Dermis blood vessel endothelial cell (primary cell): ENCODE results near the gene F2RL3. TPM values are rescaled to one million over a fixed set of nuclear protein-coding genes. Genes with fewer than 3 reads are reported as not detected.
"Not testable (repeated sequence)": the region's sequence is repeated elsewhere in the genome, so short reads cannot be mapped to it uniquely, and the experiment has no call there.

Experiments used
- DNase-seq: peaks from one replicate; pipeline ENCODE4 v3.0.0; 2010
- total RNA-seq: library from RNA; depleted of rRNA; stranded (reverse); fragments of >200 nt; gene quantifications from 2 replicates; pipeline ENCODE4 v1.2.3, GENCODE V29; 2014

F2RL3 gene
- 3.0 and 14.0 TPM in 2 replicates for total RNA-seq

- DNase-seq, result peak; percentile 86
These were observed at the start of gene F2RL3 for GRCh38 chr19:16888629-16889365. Gene F2RL3 (plus strand): TSS chr19:16888999. CDS start chr19:16889190, 191 bp downstream.

GRCh38 chr19:16841391-16841926 lies 47.3 kb upstream of the F2RL3 start:
- DNase-seq, result no peak

- no peak for DNase-seq
These were observed 41.9 kb upstream of the F2RL3 start for GRCh38 chr19:16846901-16847300.

- no peak for DNase-seq
These were observed 41.4 kb upstream of the F2RL3 start for GRCh38 chr19:16847430-16847829.

DNA sequence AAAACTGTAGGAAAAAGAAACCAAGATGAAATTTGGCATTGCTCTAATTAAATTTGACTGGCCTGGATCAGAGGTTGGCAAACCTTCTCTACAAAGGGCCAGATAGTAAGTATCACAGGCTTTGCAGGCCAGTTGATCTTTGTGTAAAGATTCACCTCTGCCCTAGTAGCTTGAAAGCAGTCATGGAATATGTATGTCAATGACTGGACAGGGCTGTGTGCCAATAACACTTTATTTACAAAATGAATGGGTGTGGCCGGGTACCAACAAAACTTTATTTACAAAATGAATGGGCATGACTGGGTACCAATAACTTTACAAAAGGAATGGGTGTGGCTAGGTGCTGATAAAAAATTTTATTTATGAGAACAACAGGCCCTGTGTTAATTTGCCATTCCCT lies 39.6 kb upstream of the F2RL3 start:
- no peak for DNase-seq

DNA sequence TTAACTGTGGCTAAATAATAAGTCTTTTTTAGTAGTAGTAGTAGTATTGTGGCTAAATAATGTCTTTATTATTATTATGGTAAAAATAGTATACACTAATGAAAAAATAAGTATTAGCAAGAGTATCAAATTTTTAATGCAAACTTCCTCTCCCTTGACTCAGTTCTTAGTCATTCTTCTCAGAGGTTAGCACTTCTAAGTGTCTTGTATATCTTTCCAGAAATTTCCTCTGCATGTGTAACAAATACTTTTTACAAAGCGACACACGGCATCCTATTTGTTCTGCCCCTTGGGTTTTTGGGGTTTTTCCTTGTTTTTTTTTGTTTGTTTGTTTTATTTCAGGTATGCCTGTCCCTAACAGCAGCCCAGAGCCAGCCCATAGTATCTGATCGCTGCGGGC lies 38.7 kb upstream of the F2RL3 start:
- DNase-seq, result no peak

GRCh38 chr19:16851031-16851712 lies 37.6 kb upstream of the F2RL3 start:
- DNase-seq, result no peak

- no peak for DNase-seq
These were observed 35.7 kb upstream of the F2RL3 start for GRCh38 chr19:16853066-16853465.

- DNase-seq, result peak; percentile 56
These were observed 32.7 kb upstream of the F2RL3 start for GRCh38 chr19:16856091-16856490.

GRCh38 chr19:16859626-16860025 lies 29.2 kb upstream of the F2RL3 start:
- no peak for DNase-seq

DNA sequence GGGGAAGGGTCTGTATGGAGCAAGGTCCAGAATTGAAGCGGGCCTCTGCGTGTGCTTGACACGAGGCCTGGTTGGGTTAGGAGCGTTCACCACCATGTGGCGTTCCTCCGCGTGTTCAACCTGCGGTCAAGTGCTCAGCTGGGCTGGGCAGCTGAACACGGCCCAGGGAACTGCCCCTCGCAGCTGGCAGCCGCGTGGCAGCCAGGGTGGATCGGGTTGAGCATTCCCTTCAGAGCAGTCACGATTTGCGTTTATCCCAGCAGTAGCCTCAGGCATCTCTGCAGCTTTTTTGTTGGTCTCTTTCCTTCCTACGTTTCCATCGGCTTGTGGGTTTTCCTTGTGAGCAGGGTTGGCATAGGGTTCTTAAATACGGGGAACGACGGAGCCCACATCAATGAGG lies 28.7 kb upstream of the F2RL3 start:
- no peak for DNase-seq

DNA sequence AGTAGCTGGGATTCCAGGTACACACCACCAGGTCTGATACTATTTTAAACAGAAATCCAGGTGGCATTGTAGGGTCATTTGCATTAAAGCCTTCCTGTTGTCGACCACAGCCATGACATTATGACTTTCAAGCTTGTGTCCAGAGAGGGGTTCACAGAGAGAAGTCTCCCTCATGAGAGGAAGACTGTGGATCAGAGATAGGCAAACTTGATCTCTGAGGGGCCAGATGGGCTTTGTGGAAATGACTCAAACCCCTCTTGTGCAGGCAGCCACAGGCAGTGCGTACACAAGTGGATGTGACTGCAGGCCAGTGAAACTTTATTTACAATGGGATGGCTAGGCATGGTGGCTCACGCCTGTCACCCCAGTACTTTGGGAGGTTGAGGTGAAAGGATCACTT lies 27.8 kb upstream of the F2RL3 start:
- DNase-seq, result no peak

DNA sequence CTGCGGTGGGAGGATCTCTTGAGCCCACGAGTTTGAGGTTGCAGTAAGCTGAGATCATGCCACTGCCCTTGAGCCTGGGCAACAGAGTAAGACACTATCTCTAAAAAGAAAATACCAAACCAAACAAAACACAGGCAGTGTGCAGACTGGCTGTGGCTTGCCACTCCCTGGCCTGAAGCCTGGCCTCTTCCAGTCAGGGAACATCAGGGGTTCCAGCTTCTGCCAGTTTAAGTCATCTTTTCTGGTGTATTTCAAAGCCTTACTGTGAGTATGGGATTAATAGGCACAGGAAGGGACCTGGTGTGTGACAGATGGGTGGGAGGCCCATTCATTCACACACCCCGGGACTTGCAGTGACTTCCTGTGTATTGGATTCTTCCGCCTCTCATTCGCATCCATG lies 27.0 kb upstream of the F2RL3 start:
- DNase-seq, result no peak

GRCh38 chr19:16862826-16863415 lies 25.9 kb upstream of the F2RL3 start:
- no peak for DNase-seq

- no peak for DNase-seq
These were observed 21.6 kb upstream of the F2RL3 start for GRCh38 chr19:16867211-16867610.

DNA sequence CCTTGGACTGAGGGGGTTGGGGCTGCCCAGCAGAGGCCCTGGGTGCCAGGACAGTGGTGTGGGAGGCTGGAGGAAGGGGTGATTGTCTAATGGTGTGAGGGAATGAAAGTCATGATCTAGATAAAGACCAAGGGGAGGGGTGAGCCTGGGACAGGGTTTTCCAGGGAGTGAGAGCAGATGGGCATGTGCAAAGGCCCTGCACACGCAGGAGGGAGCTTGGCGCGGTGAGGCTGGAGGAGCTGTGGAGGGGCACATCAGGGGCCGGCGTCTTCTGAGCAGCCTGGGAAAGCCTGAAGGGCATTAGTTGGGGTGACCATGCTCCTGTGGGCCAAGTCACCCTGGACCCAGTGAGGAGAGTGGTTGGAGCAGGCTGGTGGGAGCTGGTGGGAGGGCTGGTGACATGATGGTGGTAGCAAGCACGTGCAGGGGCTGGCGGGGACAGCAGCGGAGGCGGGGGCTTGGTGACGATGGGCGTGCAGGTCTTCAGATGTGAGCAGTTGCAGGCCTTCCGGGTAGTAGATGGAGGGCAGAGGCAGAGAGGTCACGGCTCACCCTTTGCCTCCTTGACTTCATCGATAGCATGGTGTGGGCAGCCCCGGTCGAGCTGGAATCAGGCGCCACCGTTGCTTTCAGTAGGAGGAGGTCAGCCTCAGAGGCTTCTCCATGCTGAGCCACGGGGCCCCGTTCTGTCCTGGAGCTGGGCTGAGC lies 20.2 kb upstream of the F2RL3 start:
- DNase-seq, result no peak

GRCh38 chr19:16869331-16869972 lies 19.3 kb upstream of the F2RL3 start:
- DNase-seq, result no peak

DNA sequence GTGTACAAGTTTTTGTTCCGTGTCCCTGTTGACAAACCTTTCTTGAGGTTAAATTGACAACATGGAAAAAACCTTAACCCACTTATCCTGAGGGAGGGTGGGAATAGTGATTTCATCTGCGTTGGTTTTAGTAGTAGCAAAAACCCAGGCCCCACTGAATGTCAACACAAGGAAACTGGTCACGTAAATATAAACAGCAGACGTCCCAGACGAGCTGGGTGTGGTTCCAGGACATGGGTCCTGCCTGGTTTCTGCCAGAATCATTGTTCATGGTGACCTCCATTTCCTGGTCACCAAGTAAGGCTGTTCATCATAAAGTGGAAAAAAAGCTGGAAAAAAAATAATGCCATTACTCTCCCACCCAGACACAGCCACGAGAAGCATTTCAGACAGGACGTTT lies 16.9 kb upstream of the F2RL3 start:
- DNase-seq, result peak; percentile 79

DNA sequence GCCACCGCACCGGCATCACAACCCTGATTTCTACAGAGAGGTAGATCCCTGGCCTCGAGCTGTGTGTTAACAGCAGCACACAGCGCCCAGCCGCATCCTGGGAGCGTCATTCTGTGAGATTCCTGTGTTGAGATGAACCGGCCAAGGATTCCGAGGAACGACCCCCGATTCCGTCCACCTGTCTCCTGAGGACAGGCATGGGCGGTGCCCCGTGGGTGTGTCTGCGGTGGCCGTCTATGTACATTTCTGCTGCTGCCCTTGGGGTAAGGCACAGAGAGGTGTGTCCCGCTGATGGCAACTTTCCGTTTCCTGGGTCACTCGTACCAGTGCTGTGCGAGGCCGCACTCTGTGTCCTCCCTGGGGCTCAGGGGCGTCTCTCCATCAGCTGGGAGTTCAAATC lies 16.1 kb upstream of the F2RL3 start:
- no peak for DNase-seq

DNA sequence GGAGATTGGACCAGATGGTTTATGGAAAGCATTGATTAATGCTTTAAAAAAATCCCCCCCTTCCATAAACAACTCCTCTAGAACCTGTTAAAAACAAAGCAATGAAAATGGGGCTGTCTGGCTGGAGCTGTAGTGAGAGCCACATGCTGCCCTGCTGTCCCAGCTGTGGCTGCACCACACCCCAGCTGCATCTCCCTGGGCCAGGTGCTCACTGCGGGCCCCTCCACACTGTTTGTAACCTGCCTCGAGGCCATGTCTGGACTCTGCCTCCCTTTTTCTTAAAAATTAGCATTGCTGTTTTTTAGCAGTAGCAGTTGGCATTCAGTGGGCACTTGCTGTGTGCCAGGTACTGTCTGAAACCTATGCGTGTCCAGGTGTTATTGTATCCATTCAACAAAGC lies 15.2 kb upstream of the F2RL3 start:
- DNase-seq, result no peak

- DNase-seq, result no peak
These were observed 14.4 kb upstream of the F2RL3 start for GRCh38 chr19:16874250-16874977.

GRCh38 chr19:16874978-16875299 lies 13.9 kb upstream of the F2RL3 start:
- not testable (repeated sequence) for DNase-seq
